Measurements from ENCODE around the gene PRELID2.
"Not testable (repeated sequence)": the region's sequence is repeated elsewhere in the genome, so short reads cannot be mapped to it uniquely, and the experiment has no call there.

The PRELID2 gene

DNA sequence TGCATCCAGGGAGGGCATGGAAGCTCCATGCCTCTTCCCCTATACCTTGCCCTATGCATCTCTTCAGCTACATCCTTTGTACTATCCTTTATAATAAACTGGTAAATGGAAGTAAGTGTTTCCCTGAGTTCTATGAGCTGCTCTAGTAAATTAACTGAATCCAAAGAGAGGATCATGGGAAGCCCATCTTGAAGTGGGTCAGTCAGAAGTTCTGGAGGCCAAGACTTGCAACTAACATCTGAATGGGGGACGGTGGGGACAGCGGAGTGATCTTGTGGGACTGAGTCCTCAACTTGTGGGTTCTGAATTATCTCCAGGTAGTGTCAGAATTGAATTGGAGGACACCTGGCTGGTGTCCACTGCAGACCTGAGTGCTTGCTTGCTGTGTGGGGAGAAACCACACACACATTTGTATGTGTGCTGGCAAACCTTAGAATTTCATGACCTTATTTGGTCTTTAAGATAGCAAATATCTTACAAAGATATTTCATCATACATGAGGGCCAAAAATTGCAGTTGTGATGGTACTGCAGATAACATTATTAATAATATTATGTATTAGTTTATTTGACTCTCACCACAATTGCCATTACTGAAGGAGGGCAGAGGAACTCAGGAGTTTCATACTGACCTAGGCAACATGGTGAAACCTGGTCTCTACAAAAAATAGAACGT, 5.5 kb upstream of the PRELID2 start:
- no peak for DNase-seq (ENCODE audit: low read depth)

DNA sequence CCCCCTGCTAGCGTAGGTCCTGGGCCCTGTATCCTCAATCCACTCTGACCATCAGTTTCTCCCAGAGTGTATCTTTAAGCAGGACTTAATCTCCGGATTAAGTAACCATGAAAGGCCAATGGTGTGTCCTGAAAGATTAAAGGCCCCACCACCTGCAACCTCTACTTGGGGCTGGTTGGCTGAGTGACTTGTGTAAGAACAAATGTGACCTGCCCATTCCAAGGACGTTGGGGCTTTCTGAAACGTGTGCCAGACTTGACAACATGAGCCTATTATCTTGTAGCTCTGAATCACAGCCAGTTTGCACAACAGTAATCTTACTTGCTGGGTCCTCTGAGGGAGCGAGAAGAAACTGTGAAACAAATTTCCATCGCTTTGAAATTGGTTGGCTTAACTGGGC, 3.1 kb upstream of the PRELID2 start:
- no peak for DNase-seq (ENCODE audit: low read depth)

DNA sequence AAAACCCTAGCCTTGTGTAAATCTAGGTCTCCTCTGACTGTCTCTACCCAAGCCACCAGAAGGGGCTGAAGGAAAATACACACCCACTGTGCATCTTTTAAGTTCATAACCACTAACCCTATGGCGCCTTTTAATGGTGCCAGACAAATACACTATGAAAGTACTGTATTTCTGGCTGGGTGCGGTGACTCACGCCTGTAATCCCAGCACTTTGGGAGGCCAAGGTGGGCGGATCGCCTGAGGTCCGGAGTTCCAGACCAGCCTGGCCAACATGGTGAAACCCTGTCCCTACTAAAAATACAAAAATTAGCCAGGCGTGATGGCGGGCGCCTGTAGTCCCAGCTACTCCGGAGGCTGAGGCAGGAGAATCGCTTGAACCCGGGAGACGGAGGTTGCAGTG, 1.1 kb upstream of the PRELID2 start:
- DNase-seq (ENCODE audit: low read depth) = not testable (repeated sequence)

DNA sequence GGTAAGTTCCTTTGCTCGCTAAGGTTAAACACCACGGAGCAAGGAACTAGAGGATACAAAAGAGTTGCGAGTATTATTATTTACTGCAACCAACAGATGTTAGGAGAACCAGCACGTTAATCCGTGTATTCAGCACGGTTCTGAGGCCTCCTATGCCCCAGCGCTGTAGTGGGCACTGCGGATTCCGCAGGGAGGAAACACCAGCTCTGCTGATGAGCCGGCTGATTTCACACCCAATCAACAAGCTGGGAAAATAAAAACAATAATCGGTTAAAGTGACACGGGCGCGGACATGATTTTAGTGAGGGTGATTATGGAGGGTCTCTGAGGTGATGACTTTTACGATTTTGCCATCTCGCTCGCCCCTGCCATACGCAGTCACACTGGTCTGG, 702 bp upstream of the PRELID2 start:
- no peak for DNase-seq (ENCODE audit: low read depth)

DNA sequence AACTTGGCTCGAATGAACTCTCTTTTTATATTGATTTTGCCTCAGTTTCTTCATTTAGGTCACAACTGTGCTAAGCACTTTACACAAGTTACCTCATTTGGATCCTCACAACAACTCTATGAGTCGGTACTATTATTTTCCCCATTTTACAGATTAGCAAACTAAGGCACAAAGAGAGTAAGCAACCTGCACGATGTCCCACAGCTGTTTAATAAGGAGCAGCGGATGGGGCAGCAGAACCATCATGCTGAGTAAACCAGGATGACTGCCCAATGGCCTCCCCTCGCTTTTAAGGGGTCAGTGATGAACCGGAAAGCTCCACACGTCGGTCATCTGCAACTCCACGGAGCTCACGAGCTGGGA, 607 bp downstream of the PRELID2 start:
- no peak for DNase-seq (ENCODE audit: low read depth)

DNA sequence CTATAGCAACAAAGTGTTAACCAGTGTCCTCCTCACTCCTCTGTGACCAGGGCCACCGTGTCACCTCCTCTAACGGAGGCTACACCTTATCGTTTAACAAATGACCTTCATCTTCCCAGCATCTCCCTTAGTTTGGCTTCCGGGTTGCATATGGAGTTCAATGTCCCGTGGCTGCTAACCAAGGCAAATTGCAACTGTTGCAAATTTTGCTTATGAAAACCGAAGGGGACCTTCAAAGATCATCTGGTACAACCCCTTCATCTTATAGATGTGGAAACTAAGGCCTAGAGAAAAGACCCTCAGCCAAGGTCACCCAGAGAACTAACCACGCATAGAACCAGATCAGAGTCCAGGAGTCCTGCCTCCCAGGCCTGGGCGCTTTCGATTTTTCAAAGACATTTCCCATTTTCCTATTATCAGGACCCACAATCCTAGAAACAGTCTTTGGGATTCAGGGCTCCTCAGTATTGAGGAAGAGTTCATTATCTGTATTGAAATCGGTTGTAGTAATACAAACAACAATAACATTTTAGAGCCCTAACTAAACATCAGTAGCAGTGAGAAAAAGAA, 1.4 kb downstream of the PRELID2 start:
- DNase-seq (ENCODE audit: low read depth) = no peak

GRCh38 chr5:145830594-145830993, 4.5 kb downstream of the PRELID2 start:
- no peak for DNase-seq (ENCODE audit: low read depth)

- no peak for DNase-seq (ENCODE audit: low read depth)
Observed at GRCh38 chr5:145829708-145830361, 5.3 kb downstream of the PRELID2 start.

GRCh38 chr5:145826895-145827674, 8.1 kb downstream of the PRELID2 start:
- DNase-seq (ENCODE audit: low read depth) = no peak

DNA sequence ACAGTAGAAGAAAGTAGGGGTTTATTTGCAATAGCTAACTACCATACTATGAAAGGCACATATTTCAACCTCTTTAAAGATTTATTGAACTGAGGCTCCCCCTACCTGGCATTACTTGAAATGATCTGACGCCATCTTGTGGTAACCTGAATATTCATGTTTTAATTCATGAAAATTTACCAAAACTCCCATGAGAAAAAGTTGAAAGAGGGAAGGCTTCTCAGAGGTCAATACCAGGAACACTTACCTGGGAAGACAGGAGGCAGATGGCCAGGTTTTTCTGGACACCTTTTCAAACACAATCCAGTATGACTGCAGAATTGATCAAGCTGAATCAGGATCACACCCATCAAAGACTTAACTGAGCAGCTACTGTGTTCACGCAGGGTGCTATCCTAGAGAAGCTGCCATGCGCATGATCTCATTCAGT, 9.4 kb downstream of the PRELID2 start:
- no peak for DNase-seq (ENCODE audit: low read depth)

GRCh38 chr5:145824040-145824439, 11.1 kb downstream of the PRELID2 start:
- no peak for DNase-seq (ENCODE audit: low read depth)

GRCh38 chr5:145818604-145819003, 16.5 kb downstream of the PRELID2 start:
- no peak for DNase-seq (ENCODE audit: low read depth)

DNA sequence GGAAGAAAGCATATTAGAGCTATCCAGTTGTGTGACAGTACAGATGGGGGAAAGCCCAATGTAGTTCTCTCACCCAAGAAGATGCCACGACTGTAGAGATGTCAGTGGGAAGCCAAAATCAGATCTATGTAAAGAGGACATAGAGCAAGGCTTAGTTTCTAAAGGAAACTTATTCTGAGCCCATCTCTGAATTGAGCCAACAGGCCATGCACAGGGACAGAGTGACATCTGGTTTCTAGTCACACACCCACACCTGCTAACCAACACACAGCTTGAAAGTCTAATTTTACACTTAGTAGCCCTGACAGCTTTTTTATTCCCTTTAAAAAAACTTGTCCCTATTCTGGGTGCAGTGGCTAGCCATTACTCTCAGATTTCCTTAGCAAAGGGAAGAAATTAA, 22.3 kb downstream of the PRELID2 start:
- no peak for DNase-seq (ENCODE audit: low read depth)

- DNase-seq (ENCODE audit: low read depth) = no peak
Observed at GRCh38 chr5:145811834-145812625, 23.1 kb downstream of the PRELID2 start.

GRCh38 chr5:145806923-145807322, 28.2 kb downstream of the PRELID2 start:
- no peak for DNase-seq (ENCODE audit: low read depth)

DNA sequence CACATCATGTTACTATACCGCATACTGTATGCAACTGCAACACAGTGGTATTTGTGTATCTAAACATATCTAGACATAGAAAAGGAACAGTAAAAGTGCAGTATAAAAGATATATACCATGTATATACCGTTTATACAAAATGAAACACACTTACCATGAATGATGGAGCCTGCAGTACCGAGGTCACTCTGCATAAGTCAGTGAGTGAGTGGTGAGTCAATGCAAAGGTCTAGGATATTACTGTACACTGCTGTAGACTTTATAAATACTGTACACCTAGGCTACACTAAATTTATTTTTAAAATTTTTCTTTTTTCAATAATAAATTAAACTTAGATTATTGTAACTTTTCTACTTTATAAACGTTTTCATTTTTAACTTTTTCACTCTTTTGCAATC, 29.3 kb downstream of the PRELID2 start:
- no peak for DNase-seq (ENCODE audit: low read depth)

GRCh38 chr5:145804701-145805100, 30.4 kb downstream of the PRELID2 start:
- no peak for DNase-seq (ENCODE audit: low read depth)

GRCh38 chr5:145803112-145804004, 31.8 kb downstream of the PRELID2 start:
- DNase-seq (ENCODE audit: low read depth) = no peak

DNA sequence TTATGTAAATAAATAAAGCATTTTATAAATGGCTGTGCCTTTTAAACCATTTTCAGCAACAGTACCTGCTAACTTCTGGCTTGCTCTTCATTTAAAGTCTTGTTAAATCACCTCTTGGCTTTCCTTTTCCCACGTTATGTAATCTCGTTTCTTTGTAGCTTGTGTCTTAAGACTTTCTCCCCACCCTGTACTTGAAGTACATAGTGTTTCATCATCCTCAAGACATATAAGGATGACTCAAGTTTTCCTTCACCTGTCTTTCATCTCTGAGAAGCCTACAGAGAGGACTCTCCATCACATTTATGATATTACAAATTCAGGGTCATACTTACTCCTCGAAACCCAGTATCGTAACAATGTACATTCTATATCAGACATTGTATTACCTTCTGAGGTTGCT, 33.9 kb downstream of the PRELID2 start:
- no peak for DNase-seq (ENCODE audit: low read depth)

DNA sequence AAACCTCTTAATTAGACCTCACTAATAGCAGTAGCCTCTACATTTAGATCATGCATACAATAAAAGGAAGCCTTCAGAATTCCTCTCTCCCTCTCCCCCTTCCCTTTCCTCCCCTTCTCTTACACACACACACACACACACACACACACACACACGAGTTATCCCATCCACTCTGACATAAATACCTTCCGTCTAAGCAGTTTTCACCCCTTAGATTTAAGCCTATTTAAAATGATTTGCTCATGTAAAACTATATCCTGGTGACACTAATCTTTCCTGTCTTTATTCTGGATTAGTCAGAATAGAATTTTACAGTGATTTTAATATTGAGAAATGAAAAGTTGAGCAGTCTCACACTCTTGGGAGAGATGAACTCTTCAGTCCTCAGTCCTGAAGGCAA, 35.0 kb downstream of the PRELID2 start:
- no peak for DNase-seq (ENCODE audit: low read depth)

GRCh38 chr5:145798503-145798902, 36.6 kb downstream of the PRELID2 start:
- DNase-seq (ENCODE audit: low read depth) = not testable (repeated sequence)

Measured in non-pigmented ciliary epithelial cell (primary cell).